ENCODE measurements around the gene ALPI. TPM values are rescaled to one million over a fixed set of nuclear protein-coding genes. Genes with fewer than 3 reads are reported as not detected.

The ALPI gene
- total and polyA plus RNA-seq, 7 donors, result 0.05 to 0.14 TPM; not detected in 5

DNA sequence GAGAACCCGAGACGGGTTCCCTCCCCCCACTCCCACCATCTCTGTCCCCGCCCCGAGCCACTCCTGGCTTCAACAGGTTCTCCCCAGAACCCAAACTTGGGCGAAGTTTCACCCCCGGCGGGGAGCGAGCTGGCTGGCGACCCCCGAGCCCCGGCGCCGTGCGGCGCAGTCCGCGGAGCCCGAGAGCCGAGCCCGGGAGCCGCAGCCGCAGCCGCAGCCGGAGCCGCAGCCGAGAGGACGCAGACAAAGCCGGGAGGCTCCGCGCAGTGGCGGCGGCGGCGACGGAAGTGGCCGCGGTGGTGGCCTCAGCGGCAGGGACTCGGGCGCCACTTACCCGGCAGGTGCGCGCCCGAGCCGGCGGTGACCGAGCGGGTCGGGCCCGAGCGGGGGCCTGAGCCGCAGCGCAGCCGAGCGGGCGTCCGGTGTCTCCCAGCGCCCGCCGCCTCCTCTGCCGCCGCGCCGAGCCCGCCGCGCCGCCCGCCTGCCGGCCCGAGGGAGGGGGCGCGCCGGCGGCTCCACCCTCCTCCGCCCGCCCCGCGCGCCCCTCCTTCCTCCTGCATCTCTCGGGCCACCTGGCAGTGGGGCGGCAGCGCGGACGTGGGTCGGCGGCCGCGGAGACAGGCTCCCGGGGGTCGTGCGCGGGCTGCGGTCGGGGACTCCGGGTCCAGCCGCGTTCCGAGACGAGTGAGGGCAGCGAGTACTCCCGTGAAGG lies 31.6 kb downstream of the ALPI start, which contains the start of gene ECEL1:
Gene ECEL1 (minus strand): TSS at position 450 of the 712 bp plus-strand sequence. CDS start 1,181 bp downstream, outside the sequence.
- TF ChIP-seq, protein P1, sequence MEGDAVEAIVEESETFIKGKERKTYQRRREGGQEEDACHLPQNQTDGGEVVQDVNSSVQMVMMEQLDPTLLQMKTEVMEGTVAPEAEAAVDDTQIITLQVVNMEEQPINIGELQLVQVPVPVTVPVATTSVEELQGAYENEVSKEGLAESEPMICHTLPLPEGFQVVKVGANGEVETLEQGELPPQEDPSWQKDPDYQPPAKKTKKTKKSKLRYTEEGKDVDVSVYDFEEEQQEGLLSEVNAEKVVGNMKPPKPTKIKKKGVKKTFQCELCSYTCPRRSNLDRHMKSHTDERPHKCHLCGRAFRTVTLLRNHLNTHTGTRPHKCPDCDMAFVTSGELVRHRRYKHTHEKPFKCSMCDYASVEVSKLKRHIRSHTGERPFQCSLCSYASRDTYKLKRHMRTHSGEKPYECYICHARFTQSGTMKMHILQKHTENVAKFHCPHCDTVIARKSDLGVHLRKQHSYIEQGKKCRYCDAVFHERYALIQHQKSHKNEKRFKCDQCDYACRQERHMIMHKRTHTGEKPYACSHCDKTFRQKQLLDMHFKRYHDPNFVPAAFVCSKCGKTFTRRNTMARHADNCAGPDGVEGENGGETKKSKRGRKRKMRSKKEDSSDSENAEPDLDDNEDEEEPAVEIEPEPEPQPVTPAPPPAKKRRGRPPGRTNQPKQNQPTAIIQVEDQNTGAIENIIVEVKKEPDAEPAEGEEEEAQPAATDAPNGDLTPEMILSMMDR (IDR thresholded peaks at IDR 0.05), result no peak
- intact Hi-C loops (cut with DNase I), result loop anchor here in 1 of 2 donors (2.0 kb wide), 1 partner anchor 35 kb away; no protein-coding TSS in a partner anchor

DNA sequence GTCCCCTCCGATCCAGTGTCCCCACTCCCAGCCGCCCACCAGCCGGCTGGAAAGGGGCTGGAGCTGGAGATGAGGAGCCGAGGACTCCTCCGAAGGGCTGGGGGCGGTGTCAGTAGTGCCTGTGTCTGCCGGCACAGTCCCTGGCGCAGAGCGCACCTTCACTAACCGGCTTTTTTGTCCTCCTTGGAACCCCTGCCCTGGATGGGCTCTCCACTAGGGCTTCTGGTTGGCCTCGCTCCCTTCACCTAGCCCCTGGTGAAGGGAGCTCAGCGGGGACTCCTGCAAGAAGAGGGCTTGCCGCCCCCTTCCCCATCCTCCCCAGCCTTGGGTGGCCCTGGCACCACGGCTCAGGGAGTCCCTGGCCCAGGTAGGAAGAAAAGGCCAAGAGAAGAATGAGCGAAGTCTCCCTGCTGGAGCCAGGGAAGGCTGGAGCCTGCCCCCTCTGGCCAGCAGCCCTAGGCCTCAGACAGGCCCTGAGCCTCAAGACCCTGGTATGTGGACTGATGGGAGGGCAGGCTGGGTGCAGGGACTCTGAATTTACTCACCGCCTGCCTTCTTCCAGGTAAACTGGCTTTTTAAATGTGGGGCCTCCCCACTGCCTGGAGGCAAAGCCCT lies 32.3 kb downstream of the ALPI start:
- 52 to 85% (median 70%) methylated on average over 13 to 16 of the region's 16 CpGs for WGBS, 3 donors
- Histone ChIP-seq H3K9me3 (no peaks in the 10 kb centered on the region), H3K27me3 (ENCODE audit: insufficient read depth in 3 of 3, low read length in 2 of 3) (peaks cover 0 to 58% (median 23%) of the 10 kb centered on the region in 3 donors), H3K4me1 (no peaks in the 10 kb centered on the region), H3K27ac (no peak overlapping the region), H3K36me3 (ENCODE audit: insufficient read depth in 1 of 2, low read depth in 1 of 2) (no peaks in the 10 kb centered on the region), H3K4me3 (no peak overlapping the region)
- DNase-seq, result no peak
- no peak for ATAC-seq
- TF ChIP-seq, protein P1 (IDR thresholded peaks at IDR 0.05), result no peak
- intact Hi-C loops (cut with DNase I), result no loop called here

More for the DNA sequence above, 31.6 kb downstream of the ALPI start, which contains the start of gene ECEL1:
- Histone ChIP-seq H3K36me3 (ENCODE audit: insufficient read depth in 1 of 2, low read depth in 1 of 2) (no peaks in the 10 kb centered on the region), H3K9me3 (no peaks in the 10 kb centered on the region), H3K4me3 (peak within 1 kb of the TSS; percentile 47), H3K27ac (no peak within 1 kb of the TSS), H3K27me3 (ENCODE audit: insufficient read depth in 3 of 3, low read length in 2 of 3) (peaks cover 0 to 59% (median 23%) of the 10 kb centered on the region in 3 donors), H3K4me1 (no peaks in the 10 kb centered on the region)
- ATAC-seq, result peak in 2 of 4 donors; percentile 49 to 59
- peak in 1 of 2 donors; percentile 44 for DNase-seq
- WGBS, 3 donors, result 2 to 4% (median 2%) methylated on average over 50 to 102 of the region's 102 CpGs

DNA sequence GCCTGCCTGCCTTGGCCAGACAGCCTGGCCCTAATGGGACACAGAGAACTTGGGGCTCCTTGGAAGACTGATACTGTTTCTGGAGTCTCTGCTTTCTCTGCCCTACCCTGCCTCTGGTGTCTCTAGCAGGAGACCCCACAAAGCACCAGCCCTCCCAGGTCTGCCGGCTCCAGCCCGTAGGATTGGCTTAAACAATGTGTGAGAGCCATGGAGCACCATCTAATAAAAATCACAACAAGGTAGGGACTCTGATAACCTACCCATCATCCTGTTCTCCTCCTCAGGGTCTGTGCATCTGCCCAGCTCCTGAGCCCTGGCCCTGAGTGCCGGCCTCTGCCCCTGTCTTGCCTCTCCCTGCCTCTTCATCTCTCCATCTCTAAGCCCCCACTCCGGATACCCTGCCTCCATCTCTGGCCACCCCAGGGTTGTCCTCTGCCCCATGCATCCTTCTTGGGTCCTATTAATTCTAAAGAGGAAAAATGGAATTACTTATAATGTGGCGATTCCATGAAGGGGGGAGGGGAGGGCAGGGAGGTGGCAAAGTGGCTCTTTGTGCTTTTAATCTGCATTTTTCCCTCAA lies 32.9 kb downstream of the ALPI start:
- ATAC-seq (no peak), DNase-seq (no peak)
- Histone ChIP-seq H3K27me3 (ENCODE audit: insufficient read depth in 3 of 3, low read length in 2 of 3) (peaks cover 0 to 52% (median 23%) of the 10 kb centered on the region in 3 donors), H3K4me3 (no peak overlapping the region), H3K4me1 (no peaks in the 10 kb centered on the region), H3K36me3 (ENCODE audit: insufficient read depth in 1 of 2, low read depth in 1 of 2) (no peaks in the 10 kb centered on the region), H3K27ac (no peak overlapping the region), H3K9me3 (no peaks in the 10 kb centered on the region)
- TF ChIP-seq, protein P1 (IDR thresholded peaks at IDR 0.05), result no peak
- intact Hi-C loops (cut with DNase I), result no loop called here
- 85 to 95% (median 87%) methylated on average over 5 of the region's 5 CpGs for WGBS, 3 donors

DNA sequence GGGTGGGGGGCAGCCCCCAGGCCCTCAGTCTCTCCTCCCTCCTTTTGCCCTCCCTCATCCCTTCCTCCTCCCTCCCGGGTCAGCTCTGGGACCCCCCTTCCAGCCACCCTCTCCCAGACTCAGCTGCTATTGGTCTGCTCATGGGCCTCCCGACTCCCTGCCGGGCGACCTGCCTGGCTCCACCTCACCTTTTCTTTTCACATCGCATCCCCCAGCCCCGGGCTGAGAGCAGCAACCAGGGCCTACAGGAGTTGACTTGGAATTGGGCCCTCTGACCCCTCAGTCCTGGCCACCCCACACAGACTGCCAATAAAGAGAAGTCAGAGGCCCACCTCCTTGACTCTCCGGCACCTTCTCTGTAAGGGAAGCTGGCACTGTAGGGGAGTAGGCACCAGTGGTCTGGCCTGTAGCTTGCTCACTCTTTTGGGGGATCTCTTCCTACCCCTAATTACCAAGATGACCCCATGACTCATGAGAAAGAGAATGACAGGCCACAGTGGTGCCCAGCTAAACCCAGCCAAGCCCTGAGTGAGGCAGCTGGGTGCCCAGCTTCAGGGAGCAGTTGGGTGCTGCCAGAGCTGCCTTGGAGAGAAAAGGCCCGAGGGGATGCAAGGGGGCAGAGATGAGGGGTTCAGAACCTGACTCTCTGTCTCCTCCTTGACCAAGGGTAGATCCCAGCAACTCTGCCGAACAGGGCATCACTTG lies 33.7 kb downstream of the ALPI start:
- H3K36me3 ChIP-seq (ENCODE audit: insufficient read depth in 1 of 2, low read depth in 1 of 2), result no peaks in the 10 kb centered on the region
- no peak overlapping the region for H3K4me3 ChIP-seq
- H3K9me3 ChIP-seq, result no peaks in the 10 kb centered on the region
- H3K27me3 ChIP-seq (ENCODE audit: insufficient read depth in 3 of 3, low read length in 2 of 3), result peaks cover 0 to 43% (median 23%) of the 10 kb centered on the region in 3 donors
- 79 to 84% (median 82%) methylated on average over 7 to 9 of the region's 9 CpGs for WGBS, 3 donors
- no peaks in the 10 kb centered on the region for H3K4me1 ChIP-seq
- DNase-seq, result no peak
- ATAC-seq, result no peak
- H3K27ac ChIP-seq, result no peak overlapping the region
- intact Hi-C loops (cut with DNase I), result no loop called here
- TF ChIP-seq, protein P1 (IDR thresholded peaks at IDR 0.05), result no peak

Measured in psoas muscle (tissue), 8 donors.